K562 (cell line): Measurements from ENCODE around the gene NRAP. TPM values are rescaled to one million over a fixed set of nuclear protein-coding genes. Genes with fewer than 3 reads are reported as not detected.

Experiments used
- ATAC-seq: fragments of 200-7000 bp; cut with Tn5 transposase; 3 replicates; pipeline ENCODE4 v1.9.1; 2020; ENCODE audit warnings: moderate library complexity
- BruUV-seq: library from RNA; stranded (reverse); fragments of 400-500 nt; replicated peaks from 2 replicates; lab custom pipeline; 2021; lab: Mats Ljungman, UMichigan
- CTCF ChIA-PET: fragments of 300-600 bp; formaldehyde crosslinking; extraction: SDS; loops from one replicate; lab custom pipeline; 2021; ENCODE audit warnings: low intra/inter-chr PET ratio; lab: Yijun Ruan, JAX
- POLR2A ChIA-PET: fragments of 300-600, 350-650 bp; sonication (Branson Sonifier 250); formaldehyde crosslinking; extraction: SDS; loops from one replicate; lab custom pipeline; 2021; ENCODE audit warnings: antibody characterized with exemption, inconsistent platforms; lab: Yijun Ruan, JAX
- DNase-seq, 4 experiments: peaks; one replicate each; pipeline versions ENCODE4 v3.0.0 to v3.0.0-alpha.2; 2011 to 2018; ENCODE audit warnings: low spot score in 3 of 4, mixed read lengths in 3 of 4; ENCODE audit errors: extremely low read depth in 1 of 4
- FAIRE-seq: peaks from 2 replicates; lab custom pipeline; 2011; peaks lifted over from hg19 to GRCh38; lab: Jason Lieb, UNC
- H2AFZ ChIP-seq: 2 replicates; pipeline ENCODE4 v1.6.0; 2011; ENCODE audit warnings: low read depth, low read length, control low read depth, inconsistent platforms
- H3K27ac ChIP-seq: fragments of 200-600 bp; 3 replicates; pipeline ENCODE4 v1.8.0; 2011; ENCODE audit warnings: low read depth, mild to moderate bottlenecking, control low read depth, inconsistent platforms, low read length, moderate library complexity, mixed read lengths; ENCODE audit errors: extremely low read depth
- H3K27me3 ChIP-seq, 2 experiments: fragments of 300-600 bp in 1 of 2; 2 replicates in 1 of 2; 3 replicates in 1 of 2; pipeline versions ENCODE4 v1.6.0 to v1.8.0; 2011; ENCODE audit warnings: inconsistent platforms in 2 of 2, low read length in 2 of 2, mild to moderate bottlenecking in 1 of 2, mixed read lengths in 1 of 2, moderate library complexity in 1 of 2; ENCODE audit not compliant: control insufficient read depth in 2 of 2, insufficient read depth in 2 of 2
- H3K36me3 ChIP-seq: fragments of 300-600 bp; 3 replicates; pipeline ENCODE4 v1.8.0; 2011; ENCODE audit warnings: mild to moderate bottlenecking, low read length, inconsistent platforms; ENCODE audit not compliant: control insufficient read depth, insufficient read depth
- H3K4me1 ChIP-seq, 2 experiments: fragments of 200-600 bp in 1 of 2; replicated peaks in 1 of 2; 2 replicates in 1 of 2; 3 replicates in 1 of 2; pipeline versions ENCODE4 v1.5.1 to v1.8.0; 2011; ENCODE audit warnings: inconsistent platforms in 2 of 2, low read length in 2 of 2, mild to moderate bottlenecking in 1 of 2, mixed read lengths in 1 of 2, moderate library complexity in 1 of 2; ENCODE audit not compliant: control insufficient read depth in 2 of 2, insufficient read depth in 2 of 2
- H3K4me2 ChIP-seq: 2 replicates; pipeline ENCODE4 v1.6.1; 2011; ENCODE audit warnings: low read length, control low read depth, inconsistent platforms, mixed read lengths; ENCODE audit not compliant: insufficient read depth
- H3K4me3 ChIP-seq: fragments of 200-600 bp; sonication (generic), shearing (Covaris generic); 2 replicates; pipeline ENCODE4 v1.5.1; 2016; ENCODE audit warnings: control low read depth, inconsistent platforms
- H3K79me2 ChIP-seq: fragments of 200-600 bp; 3 replicates; pipeline ENCODE4 v1.8.0; 2011; ENCODE audit warnings: low read length, inconsistent platforms; ENCODE audit not compliant: control insufficient read depth, insufficient read depth
- H3K9ac ChIP-seq, 2 experiments: 2 replicates each; pipeline versions ENCODE4 v1.6.0 to v1.6.1; 2011; ENCODE audit warnings: low read depth in 2 of 2, low read length in 2 of 2, control low read depth in 1 of 2, inconsistent platforms in 1 of 2, mild to moderate bottlenecking in 1 of 2, mixed read lengths in 1 of 2; ENCODE audit not compliant: insufficient read depth in 1 of 2
- H3K9me1 ChIP-seq: one replicate; pipeline ENCODE4 v1.6.0; 2011; ENCODE audit warnings: inconsistent platforms, mild to moderate bottlenecking, low read length, moderate library complexity; ENCODE audit not compliant: control insufficient read depth, insufficient read depth
- H3K9me3 ChIP-seq: replicated peaks from 2 replicates; pipeline ENCODE4 v1.5.1; 2011; ENCODE audit warnings: low read depth, low read length, inconsistent platforms; ENCODE audit not compliant: control insufficient read depth, insufficient read depth
- H4K20me1 ChIP-seq: replicated peaks from 2 replicates; pipeline ENCODE4 v1.6.1; 2011; ENCODE audit warnings: low read length, inconsistent platforms, mixed read lengths; ENCODE audit not compliant: control insufficient read depth, insufficient read depth
- ATF1 ChIP-seq, 2 experiments: fragments of 450-650 bp in 1 of 2; IDR thresholded peaks; 2 replicates each; pipeline ENCODE4 v1.6.1; 2016; ENCODE audit warnings: missing compliant biosample characterization in 1 of 2, missing genetic modification characterization in 1 of 2
- HMG20A ChIP-seq: fragments of 450-650 bp; formaldehyde crosslinking; conservative IDR thresholded peaks from 2 replicates; pipeline ENCODE4 v1.4.0; 2020; ENCODE audit warnings: mild to moderate bottlenecking, mixed read lengths
- MTF1 ChIP-seq: fragments of 250-450 bp; sonication (Bioruptor Pico); IDR thresholded peaks from 2 replicates; pipeline ENCODE4 v1.9.0; 2021; ENCODE audit warnings: moderate library complexity, mild to moderate bottlenecking, inconsistent platforms, borderline replicate concordance
- NFXL1 ChIP-seq: fragments of 450-650 bp; formaldehyde crosslinking; IDR thresholded peaks from 2 replicates; pipeline ENCODE4 v1.4.0; 2021; ENCODE audit warnings: mild to moderate bottlenecking
- PURB ChIP-seq: sonication (generic); formaldehyde crosslinking; IDR thresholded peaks from 2 replicates; pipeline ENCODE4 v1.9.0; 2021; ENCODE audit warnings: low read depth, mild to moderate bottlenecking, missing genetic modification reagents
- U2AF2 ChIP-seq: fragments of 200-400 bp; formaldehyde crosslinking; optimal IDR thresholded peaks from 2 replicates; pipeline ENCODE3; 2017; ENCODE audit warnings: low read depth, mild to moderate bottlenecking, low read length
- ZBTB7A ChIP-seq: IDR thresholded peaks from 2 replicates; pipeline ENCODE4 v1.6.1; 2011; ENCODE audit warnings: low read depth, mild to moderate bottlenecking, low read length, moderate library complexity, borderline replicate concordance; ENCODE audit not compliant: control insufficient read depth
- ZFP1 ChIP-seq: fragments of 450-650 bp; formaldehyde crosslinking; IDR thresholded peaks from 2 replicates; pipeline ENCODE4 v1.4.0; 2020; ENCODE audit warnings: mild to moderate bottlenecking, mixed read lengths
- ZNF133 ChIP-seq: fragments of 250-450 bp; sonication (Bioruptor Pico); IDR thresholded peaks from 2 replicates; pipeline ENCODE4 v1.4.0; 2020; ENCODE audit warnings: mild to moderate bottlenecking
- ZNF165 ChIP-seq: fragments of 250-450 bp; sonication (Bioruptor Pico); IDR thresholded peaks from 2 replicates; pipeline ENCODE4 v1.4.0; 2020; ENCODE audit warnings: borderline replicate concordance
- ZNF3 ChIP-seq: fragments of 250-450 bp; sonication (Bioruptor Pico); IDR thresholded peaks from 2 replicates; pipeline ENCODE4 v1.5.0; 2021; ENCODE audit warnings: mild to moderate bottlenecking, moderate library complexity
- ZNF445 ChIP-seq: fragments of 250-450 bp; sonication (Bioruptor Pico); IDR thresholded peaks from 2 replicates; pipeline ENCODE4 v1.4.0; 2020; ENCODE audit warnings: low read depth, mild to moderate bottlenecking, moderate library complexity
- ZNF699 ChIP-seq: fragments of 250-450 bp; sonication (Bioruptor Pico); IDR thresholded peaks from 2 replicates; pipeline ENCODE4 v1.8.0; 2021; ENCODE audit warnings: mild to moderate bottlenecking, moderate library complexity; ENCODE audit not compliant: insufficient replicate concordance
- ZNF76 ChIP-seq: fragments of 250-450 bp; sonication (Bioruptor Pico); IDR thresholded peaks from 2 replicates; pipeline ENCODE4 v1.4.0; 2020; ENCODE audit warnings: mild to moderate bottlenecking, moderate library complexity, borderline replicate concordance
- WGBS: fragments of 100-300 bp; shearing (Covaris generic); methylation state at CpG from one replicate; pipeline ENCODE4 v1.1.6; 2016; ENCODE audit warnings: low coverage, mixed read lengths; ENCODE audit not compliant: insufficient coverage; ENCODE audit errors: missing lambda C conversion rate; 5-methylcytosine and 5-hydroxymethylcytosine counted together
- in situ Hi-C: fragments of 300-500 bp; cut with MboI; formaldehyde crosslinking; loops from 4 replicates; pipeline ENCODE4 v1.15.0; 2018; ENCODE audit warnings: inconsistent platforms, mixed read lengths
- intact Hi-C: fragments of 100-400 bp; cut with micrococcal nuclease; formaldehyde crosslinking; loops from 2 replicates; pipeline ENCODE4 v1.14.2; 2022
- polyA plus RNA-seq, 8 experiments: library from polyadenylated mRNA; depleted of rRNA in 4 of 8; stranded (reverse) in 5 of 8; unstranded in 3 of 8; fragments of >200 nt; fragmentation: Nextera tagmentation in 2 of 8; fragmentation: Illumina TruSeq in 1 of 8; extraction: Ambion mirVana in 2 of 8; extraction: Trizol in 1 of 8; gene quantifications; 2 replicates each; pipeline versions ENCODE4 v1.2.1 to v1.2.3, GENCODE V29; 2011 to 2014; ENCODE audit warnings: inconsistent platforms in 1 of 8, missing spikeins in 1 of 8
- total RNA-seq, 7 experiments: library from RNA; depleted of rRNA in 6 of 7; stranded (reverse); fragments of >200 nt in 6 of 7; fragmentation: Illumina TruSeq in 2 of 7; extraction: Trizol in 2 of 7; gene quantifications; 2 replicates each; pipeline versions ENCODE4 v1.2.1 to v1.2.3, GENCODE V29; 2011 to 2021; ENCODE audit warnings: low replicate concordance in 1 of 7
- TF ChIP-seq, protein P1 (sequence below): sonication (generic); formaldehyde crosslinking; IDR thresholded peaks from 2 replicates; pipeline ENCODE4 v1.8.1; 2022; ENCODE audit warnings: missing genetic modification reagents
- TF ChIP-seq, protein P2 (sequence below): sonication (generic); formaldehyde crosslinking; IDR thresholded peaks from 2 replicates; pipeline ENCODE4 v1.8.0; 2022; ENCODE audit warnings: mild to moderate bottlenecking, missing genetic modification reagents
- TF ChIP-seq, protein P3 (sequence below), 2 experiments: fragments of 250-450 bp in 1 of 2; fragments of 450-650 bp in 1 of 2; sonication (Bioruptor Pico) in 1 of 2; IDR thresholded peaks; 2 replicates each; pipeline versions ENCODE4 v1.6.1 to v1.8.0; 2016 to 2021; ENCODE audit warnings: mild to moderate bottlenecking in 2 of 2, moderate library complexity in 2 of 2, missing compliant biosample characterization in 1 of 2, missing genetic modification characterization in 1 of 2

NRAP gene
- total and polyA plus RNA-seq, 9 of the 15 experiments (the other 6 are each of a cell fraction or from before 2014, with no cell fraction given): not detected

DNA sequence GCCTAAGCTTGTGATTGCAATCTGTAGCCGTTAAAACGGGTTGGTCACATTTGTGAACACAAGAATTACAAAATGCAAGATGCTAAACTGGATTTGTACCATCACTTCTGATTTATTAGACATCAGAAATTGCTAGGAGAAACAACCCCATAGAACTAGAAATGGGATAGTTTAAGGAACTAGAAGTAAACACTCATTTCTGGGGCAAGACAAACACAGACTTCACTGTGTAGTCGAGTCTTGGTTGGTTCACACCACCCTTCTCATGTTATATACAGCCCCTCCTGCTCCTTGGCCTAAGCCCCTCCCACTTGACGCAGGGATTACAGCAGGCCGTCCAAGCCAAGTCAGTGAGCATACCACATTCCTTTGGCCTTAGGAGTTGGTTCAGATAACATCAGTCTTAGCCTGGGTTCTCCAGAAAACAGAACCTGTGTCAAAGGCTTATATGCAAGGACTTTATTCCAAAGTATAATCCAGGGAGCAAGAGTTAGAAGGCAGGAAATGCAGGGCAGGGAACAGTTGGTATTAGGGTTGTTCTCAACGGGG, 2.0 kb upstream of the NRAP start (continued):
- no peak for TF ChIP-seq ATF1 (CRISPR knock-in tag; IDR thresholded peaks at IDR 0.05)
- TF ChIP-seq ATF1 (tag; IDR thresholded peaks at IDR 0.05): no peak
- TF ChIP-seq, protein P1, sequence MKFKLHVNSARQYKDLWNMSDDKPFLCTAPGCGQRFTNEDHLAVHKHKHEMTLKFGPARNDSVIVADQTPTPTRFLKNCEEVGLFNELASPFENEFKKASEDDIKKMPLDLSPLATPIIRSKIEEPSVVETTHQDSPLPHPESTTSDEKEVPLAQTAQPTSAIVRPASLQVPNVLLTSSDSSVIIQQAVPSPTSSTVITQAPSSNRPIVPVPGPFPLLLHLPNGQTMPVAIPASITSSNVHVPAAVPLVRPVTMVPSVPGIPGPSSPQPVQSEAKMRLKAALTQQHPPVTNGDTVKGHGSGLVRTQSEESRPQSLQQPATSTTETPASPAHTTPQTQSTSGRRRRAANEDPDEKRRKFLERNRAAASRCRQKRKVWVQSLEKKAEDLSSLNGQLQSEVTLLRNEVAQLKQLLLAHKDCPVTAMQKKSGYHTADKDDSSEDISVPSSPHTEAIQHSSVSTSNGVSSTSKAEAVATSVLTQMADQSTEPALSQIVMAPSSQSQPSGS (CRISPR knock-in tag): no peak

DNA sequence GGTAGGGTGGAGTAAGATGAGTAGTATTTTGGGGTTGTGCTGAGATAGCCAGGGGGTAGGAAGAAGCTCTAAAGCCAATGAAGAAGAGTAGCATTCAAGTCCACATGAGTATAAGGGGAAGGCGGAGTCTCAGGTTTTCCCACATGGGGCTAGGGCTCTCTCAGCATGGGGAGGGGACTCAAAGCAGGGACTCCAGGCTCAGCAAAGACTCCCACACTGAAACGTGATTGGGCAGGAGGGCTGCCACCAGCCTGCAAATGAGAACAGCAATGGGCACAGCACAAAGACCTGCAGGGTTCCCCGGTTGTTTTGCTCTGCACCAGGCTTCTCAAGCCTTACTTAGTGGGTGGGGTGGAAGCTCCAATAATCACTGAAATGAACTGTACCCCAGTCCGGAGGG, 1.5 kb upstream of the NRAP start:
- H3K9me1 ChIP-seq: no peaks in the 10 kb centered on the region
- H3K4me2 ChIP-seq: no peak overlapping the region
- no TSS peak for BruUV-seq
- in situ Hi-C loops (no loop called here), intact Hi-C loops (no loop called here)
- no peaks in the 10 kb centered on the region for H3K4me1 ChIP-seq
- TF ChIP-seq NFXL1 (CRISPR knock-in tag) (no peak), PURB (no peak), ZBTB7A (no peak), U2AF2 (no peak), ZNF445 (no peak), ZNF165 (no peak), ZNF133 (CRISPR knock-in tag) (no peak), ZFP1 (CRISPR knock-in tag) (no peak), MTF1 (no peak), ZNF76 (CRISPR knock-in tag) (no peak), ZNF699 (CRISPR knock-in tag) (no peak), ZNF3 (no peak), HMG20A (no peak)
- TF ChIP-seq, protein P2, sequence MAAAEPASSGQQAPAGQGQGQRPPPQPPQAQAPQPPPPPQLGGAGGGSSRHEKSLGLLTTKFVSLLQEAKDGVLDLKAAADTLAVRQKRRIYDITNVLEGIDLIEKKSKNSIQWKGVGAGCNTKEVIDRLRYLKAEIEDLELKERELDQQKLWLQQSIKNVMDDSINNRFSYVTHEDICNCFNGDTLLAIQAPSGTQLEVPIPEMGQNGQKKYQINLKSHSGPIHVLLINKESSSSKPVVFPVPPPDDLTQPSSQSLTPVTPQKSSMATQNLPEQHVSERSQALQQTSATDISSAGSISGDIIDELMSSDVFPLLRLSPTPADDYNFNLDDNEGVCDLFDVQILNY (CRISPR knock-in tag): no peak
- TF ChIP-seq, protein P3, sequence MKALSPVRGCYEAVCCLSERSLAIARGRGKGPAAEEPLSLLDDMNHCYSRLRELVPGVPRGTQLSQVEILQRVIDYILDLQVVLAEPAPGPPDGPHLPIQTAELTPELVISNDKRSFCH (CRISPR knock-in tag; IDR thresholded peaks at IDR 0.05): no peak
- TF ChIP-seq, protein P3 (tag; IDR thresholded peaks at IDR 0.05): no peak
- FAIRE-seq: no peak
- no peak for ATAC-seq
- no peak for DNase-seq
- 13% methylated on average over 4 of the region's 4 CpGs for WGBS
- CTCF ChIA-PET: no interaction called here
- H3K27ac ChIP-seq: no peak overlapping the region
- no peaks in the 10 kb centered on the region for H3K27me3 ChIP-seq
- H3K9ac ChIP-seq: no peak overlapping the region
- no peak overlapping the region for H2AFZ ChIP-seq
- H3K4me3 ChIP-seq: no peak overlapping the region
- POLR2A ChIA-PET: no interaction called here
- H4K20me1 ChIP-seq: no peaks in the 10 kb centered on the region
- no peaks in the 10 kb centered on the region for H3K9me3 ChIP-seq
- H3K36me3 ChIP-seq: no peaks in the 10 kb centered on the region
- no peaks in the 10 kb centered on the region for H3K79me2 ChIP-seq
